Measurements from ENCODE around the gene CNOT11. TPM values are rescaled to one million over a fixed set of nuclear protein-coding genes. Genes with fewer than 3 reads are reported as not detected.

The CNOT11 gene
- total RNA-seq = 16.8 and 17.4 TPM in 2 replicates

DNA sequence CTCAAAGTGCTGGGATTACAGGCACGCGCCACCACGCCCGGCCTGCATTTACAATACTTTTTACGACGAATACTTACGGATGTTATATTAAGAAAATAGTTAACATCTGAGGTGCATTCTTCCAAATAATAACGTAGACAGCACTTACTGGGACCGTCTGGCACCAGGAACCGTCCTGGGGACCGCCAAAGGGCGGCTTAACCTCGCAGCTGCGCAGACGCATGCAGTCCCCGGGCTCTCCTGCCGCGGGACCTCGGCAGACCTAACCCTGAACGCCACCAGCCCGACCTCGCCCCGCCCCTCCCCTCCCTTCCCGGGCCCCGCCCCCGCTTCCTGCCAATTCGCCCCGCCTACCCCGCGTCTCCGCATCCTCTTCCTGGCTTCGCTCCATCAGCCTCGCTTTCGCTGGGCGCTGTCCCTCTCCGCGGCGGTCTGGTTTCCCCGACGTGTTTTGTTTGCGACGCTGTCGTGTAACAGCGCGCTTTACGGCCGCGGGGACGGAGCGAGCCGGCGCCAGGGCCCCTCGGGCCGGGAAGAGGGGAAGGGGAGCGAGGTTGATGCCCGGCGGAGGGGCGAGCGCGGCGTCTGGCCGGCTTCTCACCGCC, at the start of gene CNOT11:
CNOT11 (plus strand) TSS at position 479 of the 605 bp plus-strand sequence; CDS start at position 558, 79 bp downstream.

DNA sequence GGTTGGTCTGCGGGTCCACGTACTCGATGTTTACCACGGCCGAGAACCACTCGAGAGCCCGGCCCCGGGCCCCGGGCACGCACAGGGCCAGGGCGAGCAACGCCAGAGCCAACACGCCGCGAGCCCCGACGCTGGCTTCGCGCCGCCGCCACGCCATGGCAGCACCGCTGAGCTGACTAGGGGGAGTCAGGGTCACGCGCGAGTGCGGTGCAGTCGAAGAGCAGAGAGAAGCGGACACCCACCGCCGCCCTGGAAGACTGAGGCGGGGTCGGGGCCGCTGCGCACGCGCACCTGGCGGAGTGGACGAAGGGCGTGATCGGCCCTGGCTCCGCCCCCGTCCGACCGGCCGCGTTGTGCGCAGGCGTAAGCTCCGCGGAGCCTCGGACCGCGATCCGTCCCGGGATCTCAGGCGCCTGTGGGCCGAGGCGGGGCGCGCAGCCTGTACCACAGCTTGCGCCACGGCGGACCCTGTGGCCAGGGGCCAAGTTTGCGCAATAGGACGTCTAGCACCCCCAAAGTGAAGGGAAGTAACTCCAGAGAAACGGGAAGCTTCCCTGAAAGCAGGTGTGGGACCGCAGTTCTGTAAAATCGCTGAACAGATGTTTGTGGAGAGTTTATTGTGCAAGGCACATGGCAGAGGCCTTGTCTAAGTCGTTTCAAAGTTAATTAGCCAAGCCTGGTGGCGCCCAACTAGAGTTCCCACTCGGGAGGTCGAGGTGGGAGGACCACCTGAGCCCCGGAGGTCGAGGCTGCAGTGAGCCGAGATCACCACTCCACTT, 55.9 kb downstream of the CNOT11 start, which contains the start of gene RNF149:
RNF149 (minus strand) TSS at position 270 of the 779 bp plus-strand sequence; CDS start at position 157, 113 bp downstream.

Other genes starting within 250 kb of the CNOT11 start
- 89.3 and 99.4 TPM in 2 replicates for gene TBC1D8, start 101.5 kb upstream of the CNOT11 start, total RNA-seq
- 41.8 and 45.0 TPM in 2 replicates for gene RNF149, start 55.8 kb downstream of the CNOT11 start, total RNA-seq
- gene CREG2, start 134.6 kb downstream of the CNOT11 start, total RNA-seq = under 0.01 TPM in 1 of 2 replicates, not detected in the other
- 0.11 and 0.17 TPM in 2 replicates for gene RFX8, start 222.2 kb downstream of the CNOT11 start, total RNA-seq